Ovary (tissue), 9 donors: ENCODE data around the gene OR5B21. TPM values are rescaled to one million over a fixed set of nuclear protein-coding genes. Genes with fewer than 3 reads are reported as not detected.

Source experiments
- DNase-seq, 5 donors: peaks; one replicate each; pipeline ENCODE4 v3.0.0-alpha.2; 2019 to 2020
- H3K27ac ChIP-seq, 2 donors: fragments of 200-600 bp; one replicate each; pipeline versions ENCODE4 v1.5.1 to v1.8.0; 2019 to 2022
- H3K27me3 ChIP-seq: fragments of 200-600 bp; one replicate; pipeline ENCODE4 v1.8.0; 2022
- H3K36me3 ChIP-seq: fragments of 200-600 bp; sonication (generic); one replicate; pipeline ENCODE4 v1.5.1; 2019
- H3K4me1 ChIP-seq: one replicate; pipeline ENCODE4 v1.8.1; 2013; ENCODE audit warnings: mild to moderate bottlenecking, moderate library complexity; ENCODE audit not compliant: insufficient read depth
- H3K4me3 ChIP-seq: fragments of 200-600 bp; sonication (generic); one replicate; pipeline ENCODE4 v1.5.1; 2017
- H3K9me3 ChIP-seq, 2 donors: fragments of 200-600 bp in 1 of 2; sonication (generic) in 1 of 2; one replicate each; pipeline versions ENCODE4 v1.5.1 to v1.8.1; 2013 to 2019; ENCODE audit warnings: mild to moderate bottlenecking in 1 of 2, moderate library complexity in 1 of 2
- CTCF ChIP-seq, 3 donors: fragments of 450-650 bp in 2 of 3; fragments of 200-600 bp in 1 of 3; IDR thresholded peaks; one replicate each; pipeline versions ENCODE4 v1.5.1 to v1.8.0; 2016 to 2022; ENCODE audit warnings: antibody characterized with exemption in 3 of 3, mild to moderate bottlenecking in 1 of 3
- EP300 ChIP-seq: sonication (generic); formaldehyde crosslinking; IDR thresholded peaks from one replicate; pipeline ENCODE4 v1.6.1; 2017; ENCODE audit warnings: antibody characterized with exemption
- POLR2A ChIP-seq: fragments of 450-650 bp; IDR thresholded peaks from one replicate; pipeline ENCODE4 v1.6.1; 2017; ENCODE audit warnings: antibody characterized with exemption, mild to moderate bottlenecking, moderate library complexity
- WGBS, 3 donors: extraction: QIAGEN DNeasy Blood & Tissue Kit in 1 of 3; methylation state at CpG; one replicate each; pipeline versions ENCODE4 v1.1.5 to v1.1.7; 2013 to 2017; 5-methylcytosine and 5-hydroxymethylcytosine counted together
- intact Hi-C, 4 donors: fragments of 100-400 bp; cut with DNase I; formaldehyde crosslinking; loops; one replicate each; pipeline versions ENCODE4 v1.11.0 to v1.15.1; 2022 to 2023
- polyA plus RNA-seq, 2 donors: library from polyadenylated mRNA; stranded (reverse); fragments of 200-250 nt in 1 of 2; fragments of 350-450 nt in 1 of 2; fragmentation: Illumina TruSeq in 1 of 2; extraction: RNeasy Lipid Tissue Mini Kit (QIAGEN cat#74804) in 1 of 2; gene quantifications; one replicate each; pipeline ENCODE4 v1.2.3, GENCODE V29; 2013 to 2014
- total RNA-seq, 7 donors: library from RNA; depleted of rRNA in 2 of 7; stranded (reverse); fragments of >200 nt in 2 of 7; fragmentation: NEBNext Ultra II Directional in 3 of 7; extraction: Animal tissue kit (Norgen Biotek cat#: 25700) in 3 of 7; gene quantifications; one replicate each; pipeline versions ENCODE4 v1.1.0 to v1.2.4, GENCODE V29; 2016 to 2023
- donor health status: DM: no; HTN: no; CAD: no; lungs with moderate emphysema.
- donor health status: DM: no; HTN: no; CAD: no.
- donor health status: Bipolar disorder and iron deficiency.
- donor health status: DM: yes; HTN: yes; CAD: no.
- donor health status: DM: no; HTN: no; CAD: no.
- donor health status: DM: yes; HTN: yes; CAD: no.

OR5B21 gene
- total and polyA plus RNA-seq, 9 donors = 0.25 TPM; not detected in 8

- TF ChIP-seq POLR2A (no peak), CTCF (IDR thresholded peaks at IDR 0.05) (no peak), EP300 (no peak)
- Histone ChIP-seq H3K4me3 (no peak overlapping the region), H3K27me3 (no peaks in the 10 kb centered on the region), H3K4me1 (no peaks in the 10 kb centered on the region), H3K9me3 (no peaks in the 10 kb centered on the region), H3K27ac (no peak overlapping the region), H3K36me3 (no peaks in the 10 kb centered on the region)
- DNase-seq = no peak
- intact Hi-C loops = no loop called here
These were observed 909 bp upstream of the OR5B21 start for GRCh38 chr11:58508814-58509213.

DNA sequence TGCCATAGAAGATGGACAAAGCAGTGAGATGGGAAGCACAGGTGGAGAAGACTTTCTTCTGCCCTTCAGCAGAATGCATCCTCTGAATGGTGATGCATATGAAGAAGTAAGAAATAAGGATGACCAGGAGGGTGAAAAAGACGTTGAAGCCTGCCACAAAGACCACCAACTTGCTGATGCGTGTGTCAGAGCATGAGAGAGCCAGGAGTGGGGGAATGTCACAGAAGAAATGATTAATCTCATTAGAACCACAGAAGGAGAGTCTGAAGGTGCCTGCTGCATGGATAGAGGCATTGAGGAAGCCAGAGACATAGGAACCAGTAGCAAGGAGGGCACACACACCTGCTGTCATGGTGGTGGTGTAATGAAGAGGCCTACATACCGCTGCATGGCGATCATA lies 550 bp downstream of the OR5B21 start:
- Histone ChIP-seq H3K4me3 (no peak overlapping the region), H3K36me3 (no peaks in the 10 kb centered on the region), H3K27ac (no peak overlapping the region), H3K4me1 (no peaks in the 10 kb centered on the region), H3K9me3 (no peaks in the 10 kb centered on the region), H3K27me3 (no peaks in the 10 kb centered on the region)
- TF ChIP-seq CTCF (IDR thresholded peaks at IDR 0.05) = no peak
- no peak for TF ChIP-seq POLR2A
- TF ChIP-seq EP300 = no peak
- WGBS, 3 donors = 85 to 92% (median 90%) methylated on average over 4 of the region's 4 CpGs
- intact Hi-C loops = no loop called here
- DNase-seq = no peak

DNA sequence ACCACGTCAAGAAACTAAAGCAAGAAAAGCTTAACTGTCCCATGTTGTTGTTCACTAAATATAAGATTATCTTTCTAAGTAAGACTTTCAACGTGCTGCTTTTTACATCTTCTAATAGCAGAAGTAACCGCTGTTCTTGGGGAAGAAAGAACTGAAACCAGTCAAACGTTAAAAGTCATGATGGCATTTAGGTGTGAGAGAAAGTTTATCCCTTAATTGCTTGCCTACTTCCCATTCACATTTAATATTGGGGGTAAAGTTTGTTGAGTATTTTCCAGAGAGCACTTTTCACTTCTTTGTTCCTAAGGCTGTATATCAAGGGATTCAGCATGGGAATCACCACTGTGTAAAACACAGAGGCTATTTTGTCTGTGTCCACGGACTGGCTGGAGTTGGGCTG lies 970 bp downstream of the OR5B21 start:
- WGBS, 3 donors = 83 to 88% (median 83%) methylated on average over 5 of the region's 5 CpGs

GRCh38 chr11:58505849-58506248 lies 2.1 kb downstream of the OR5B21 start:
- 89 to 93% (median 89%) methylated on average over 4 of the region's 4 CpGs for WGBS, 3 donors
- intact Hi-C loops = no loop called here
- Histone ChIP-seq H3K9me3 (no peaks in the 10 kb centered on the region), H3K27me3 (no peaks in the 10 kb centered on the region), H3K4me3 (no peak overlapping the region), H3K27ac (no peak overlapping the region), H3K4me1 (no peaks in the 10 kb centered on the region), H3K36me3 (no peaks in the 10 kb centered on the region)
- no peak for DNase-seq
- TF ChIP-seq CTCF (IDR thresholded peaks at IDR 0.05) = no peak
- TF ChIP-seq EP300 = no peak
- TF ChIP-seq POLR2A = no peak

More for the DNA sequence above, 970 bp downstream of the OR5B21 start:
- Histone ChIP-seq H3K4me1 (no peaks in the 10 kb centered on the region), H3K9me3 (no peaks in the 10 kb centered on the region), H3K27me3 (no peaks in the 10 kb centered on the region), H3K36me3 (no peaks in the 10 kb centered on the region), H3K4me3 (no peak overlapping the region), H3K27ac (no peak overlapping the region)
- no peak for DNase-seq
- TF ChIP-seq POLR2A (no peak), EP300 (no peak), CTCF (IDR thresholded peaks at IDR 0.05) (no peak)
- intact Hi-C loops = no loop called here

GRCh38 chr11:58504232-58504631 lies 3.7 kb downstream of the OR5B21 start:
- intact Hi-C loops = no loop called here
- H3K36me3 ChIP-seq = no peaks in the 10 kb centered on the region
- no peak for DNase-seq
- TF ChIP-seq POLR2A = no peak
- TF ChIP-seq EP300 = no peak
- no peak for TF ChIP-seq CTCF (IDR thresholded peaks at IDR 0.05)
- no peaks in the 10 kb centered on the region for H3K4me1 ChIP-seq
- H3K4me3 ChIP-seq = no peak overlapping the region
- 22 to 44% (median 25%) methylated on average over 6 of the region's 6 CpGs for WGBS, 3 donors
- H3K27me3 ChIP-seq = no peaks in the 10 kb centered on the region
- no peak overlapping the region for H3K27ac ChIP-seq
- H3K9me3 ChIP-seq = no peaks in the 10 kb centered on the region
